Cardiac fibroblast (primary cell): ENCODE data around the gene PLPPR1.

Experiments used
- DNase-seq, 2 donors: peaks; one replicate each; pipeline versions ENCODE4 v3.0.0 to v3.0.0-alpha.2; 2010; ENCODE audit warnings: low read depth in 2 of 2
- H3K4me3 ChIP-seq, 2 donors: replicated peaks in 1 of 2; 1 replicate in 1 of 2; 2 replicates in 1 of 2; pipeline ENCODE4 v1.5.1; 2011; ENCODE audit warnings: low read depth in 2 of 2, low read length in 2 of 2, mild to moderate bottlenecking in 2 of 2, moderate library complexity in 1 of 2
- CTCF ChIP-seq: IDR thresholded peaks from one replicate; pipeline ENCODE4 v1.5.1; 2011; ENCODE audit warnings: low read depth, mild to moderate bottlenecking, low read length, inconsistent platforms

PLPPR1 gene

DNA sequence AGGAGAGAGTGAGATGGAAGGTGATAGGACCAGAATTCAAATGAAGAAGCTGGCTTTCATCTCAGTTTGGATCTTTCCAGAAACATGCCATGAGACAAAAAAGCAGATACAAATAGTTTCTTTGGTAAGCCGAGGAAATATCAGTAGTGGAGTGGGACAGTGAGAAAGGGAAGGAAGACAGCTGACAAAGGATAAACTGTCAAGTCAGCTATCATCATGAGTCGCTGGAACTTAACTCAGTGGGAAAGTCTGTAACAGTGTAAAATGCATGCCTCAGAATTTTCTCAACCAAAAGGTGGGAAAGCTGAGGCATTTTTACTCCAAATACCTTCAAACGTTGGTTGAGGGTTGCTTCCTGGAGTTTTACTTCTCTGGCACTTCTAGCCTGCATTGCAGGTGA is 129.8 kb downstream of the PLPPR1 start:
- DNase-seq, result no peak
- no peak overlapping the region for H3K4me3 ChIP-seq
- TF ChIP-seq CTCF, result no peak

GRCh38 chr9:101162231-101162630 is 133.7 kb downstream of the PLPPR1 start:
- no peak for TF ChIP-seq CTCF
- H3K4me3 ChIP-seq, result no peak overlapping the region
- no peak for DNase-seq

DNA sequence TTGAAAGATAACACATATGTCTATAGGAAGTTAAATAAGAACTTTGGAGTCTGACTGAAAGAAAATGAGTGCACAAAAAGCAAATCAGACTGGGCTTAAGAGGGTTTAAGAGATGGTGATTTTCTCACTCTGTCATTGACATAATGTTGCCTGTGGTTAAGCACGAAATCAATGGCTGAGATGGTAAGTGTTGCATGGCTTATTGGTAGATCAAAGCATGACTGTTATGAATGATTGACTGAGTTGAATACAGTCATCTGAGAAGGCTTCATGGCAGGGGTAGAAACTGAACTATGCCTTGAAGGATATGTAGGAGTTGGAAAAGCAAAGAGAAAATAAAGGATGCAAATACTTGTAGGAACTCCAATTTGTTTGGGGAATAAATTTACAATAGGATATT is 136.6 kb downstream of the PLPPR1 start:
- TF ChIP-seq CTCF, result no peak
- DNase-seq, result no peak

DNA sequence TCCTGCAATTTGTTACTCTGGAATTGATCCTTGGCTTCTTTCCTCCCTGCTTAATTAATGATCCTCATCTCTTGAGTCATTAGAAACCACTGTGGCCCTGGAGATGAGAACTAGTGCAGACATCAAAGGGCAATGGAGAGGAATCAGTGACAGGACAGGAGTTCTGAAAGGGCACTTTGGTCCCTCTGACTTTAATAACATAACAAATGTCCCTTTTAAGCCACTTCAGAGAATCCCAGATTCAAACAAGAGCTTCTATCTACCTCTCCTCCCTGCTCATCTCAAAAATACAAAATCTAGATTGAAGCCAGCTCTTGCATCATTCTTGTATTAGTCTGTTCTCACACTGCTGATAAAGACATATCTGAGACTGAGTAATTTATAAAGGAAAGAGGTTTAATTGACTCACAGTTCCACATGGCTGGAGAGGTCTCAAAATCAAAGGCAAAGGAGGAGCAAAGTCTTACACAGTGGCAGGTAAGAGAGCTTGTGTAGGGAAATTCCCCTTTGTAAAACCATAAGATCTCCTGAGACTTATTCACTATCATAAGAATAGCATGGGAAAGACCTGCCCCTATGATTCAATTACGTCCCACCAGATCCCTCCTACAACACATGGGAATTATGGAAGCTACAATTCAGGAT is 139.1 kb downstream of the PLPPR1 start:
- no peak for DNase-seq
- no peak for TF ChIP-seq CTCF
- no peak overlapping the region for H3K4me3 ChIP-seq

More for the DNA sequence above, 136.6 kb downstream of the PLPPR1 start:
- no peak overlapping the region for H3K4me3 ChIP-seq

- TF ChIP-seq CTCF, result no peak
- no peak overlapping the region for H3K4me3 ChIP-seq
- no peak for DNase-seq
Measured at GRCh38 chr9:101172616-101173015, 144.1 kb downstream of the PLPPR1 start.

GRCh38 chr9:101173907-101174306 is 145.4 kb downstream of the PLPPR1 start:
- TF ChIP-seq CTCF, result no peak

GRCh38 chr9:101176384-101176783 is 147.9 kb downstream of the PLPPR1 start:
- H3K4me3 ChIP-seq, result no peak overlapping the region
- TF ChIP-seq CTCF, result no peak
- no peak for DNase-seq

More at GRCh38 chr9:101173907-101174306, 145.4 kb downstream of the PLPPR1 start:
- no peak for DNase-seq
- H3K4me3 ChIP-seq, result no peak overlapping the region
